GM12891 (cell line): ENCODE results near the gene COL19A1.

Source experiments
- POLR2A ChIP-seq: IDR thresholded peaks from 2 replicates; pipeline ENCODE4 v1.6.1; 2011; ENCODE audit warnings: low read depth, low read length, control low read depth
- TAF1 ChIP-seq: IDR thresholded peaks from 2 replicates; pipeline ENCODE4 v1.6.1; 2011; ENCODE audit warnings: low read depth, low read length, control low read depth

- TF ChIP-seq TAF1 (no peak), POLR2A (no peak)
Observed at GRCh38 chr6:69865126-69865525, 1.2 kb upstream of the COL19A1 start.
